Activated T-helper 2 cell treated with anti-CD3 and anti-CD28 coated beads, Interferon-gamma antibody, Interleukin-2, Interleukin-4, amounts not matched to agents 10 μg/mL and 5 μg/mL and 100 μg/mL, durations not matched to agents 14 hours and 24 hours and 36 hours (primary cell): ENCODE results near the gene TAF1B. TPM values are rescaled to one million over a fixed set of nuclear protein-coding genes. Genes with fewer than 3 reads are reported as not detected.

Experiments
- DNase-seq: peaks from one replicate; pipeline ENCODE4 v3.0.0; 2021; ENCODE audit warnings: low spot score
- H3K27ac Mint-ChIP-seq: one replicate; pipeline ENCODE4 v1.8.0; 2021; ENCODE audit warnings: mixed read lengths
- H3K27me3 Mint-ChIP-seq: one replicate; pipeline ENCODE4 v1.8.0; 2021; ENCODE audit warnings: low read depth, mixed read lengths
- H3K36me3 Mint-ChIP-seq: one replicate; pipeline ENCODE4 v1.8.0; 2021; ENCODE audit warnings: low read depth, mixed read lengths
- H3K4me1 Mint-ChIP-seq: one replicate; pipeline ENCODE4 v1.8.0; 2021; ENCODE audit warnings: low read depth, mixed read lengths
- H3K4me3 Mint-ChIP-seq: one replicate; pipeline ENCODE4 v1.8.0; 2021; ENCODE audit warnings: low read depth, mild to moderate bottlenecking, moderate library complexity, mixed read lengths
- H3K9me3 Mint-ChIP-seq: one replicate; pipeline ENCODE4 v1.8.0; 2021; ENCODE audit warnings: mixed read lengths
- intact Hi-C: fragments of 100-400 bp; cut with micrococcal nuclease; formaldehyde crosslinking; loops from one replicate; pipeline ENCODE4 v1.15.1; 2023
- total RNA-seq: library from RNA; stranded (reverse); gene quantifications from 2 replicates; pipeline ENCODE4 v1.2.3, GENCODE V29; 2022

The TAF1B gene
- total RNA-seq, 1 donor from 2014 or later: 29.3 TPM

DNA sequence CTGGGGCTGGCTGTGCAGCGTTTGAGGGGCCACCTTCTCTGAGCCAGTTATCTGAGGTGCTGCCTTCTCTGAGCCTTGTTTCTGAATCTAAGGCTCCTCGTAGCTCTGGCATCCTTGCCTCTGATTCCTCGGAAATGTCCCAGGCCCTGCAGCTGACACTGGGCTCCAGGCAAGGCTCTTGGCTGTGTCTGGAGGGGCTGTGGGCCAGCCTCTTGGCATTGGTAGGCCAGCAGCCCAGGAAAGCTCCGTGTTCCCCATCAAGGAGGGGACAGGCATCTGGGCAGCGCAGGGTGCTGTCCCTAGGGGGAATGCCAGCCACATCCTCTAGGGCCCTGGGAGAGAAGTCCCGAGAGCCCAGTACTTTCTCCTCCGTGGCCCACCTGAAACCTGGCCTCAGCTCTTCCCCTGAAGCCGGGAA is 40.7 kb upstream of the TAF1B start:
- no peaks in the 10 kb centered on the region for H3K9me3 Mint-ChIP-seq
- intact Hi-C loops: no loop called here
- H3K36me3 Mint-ChIP-seq: no peaks in the 10 kb centered on the region
- peaks cover 5% of the 10 kb centered on the region for H3K27me3 Mint-ChIP-seq
- DNase-seq: no peak
- peaks cover 34% of the 10 kb centered on the region for H3K4me1 Mint-ChIP-seq
- no peak overlapping the region for H3K27ac Mint-ChIP-seq
- no peak overlapping the region for H3K4me3 Mint-ChIP-seq

- Mint-ChIP-seq H3K27ac (no peak overlapping the region), H3K27me3 (peaks cover 5% of the 10 kb centered on the region), H3K4me3 (no peak overlapping the region), H3K36me3 (no peaks in the 10 kb centered on the region), H3K4me1 (peaks cover 29% of the 10 kb centered on the region), H3K9me3 (no peaks in the 10 kb centered on the region)
- DNase-seq: no peak
- intact Hi-C loops: no loop called here
Observed at GRCh38 chr2:9803023-9803805, 40.1 kb upstream of the TAF1B start.

GRCh38 chr2:9805435-9806297 is 37.6 kb upstream of the TAF1B start:
- Mint-ChIP-seq H3K4me1 (peaks cover 8% of the 10 kb centered on the region), H3K36me3 (no peaks in the 10 kb centered on the region), H3K4me3 (no peak overlapping the region), H3K27me3 (peaks cover 8% of the 10 kb centered on the region), H3K27ac (no peak overlapping the region), H3K9me3 (no peaks in the 10 kb centered on the region)
- intact Hi-C loops: no loop called here
- DNase-seq: no peak

DNA sequence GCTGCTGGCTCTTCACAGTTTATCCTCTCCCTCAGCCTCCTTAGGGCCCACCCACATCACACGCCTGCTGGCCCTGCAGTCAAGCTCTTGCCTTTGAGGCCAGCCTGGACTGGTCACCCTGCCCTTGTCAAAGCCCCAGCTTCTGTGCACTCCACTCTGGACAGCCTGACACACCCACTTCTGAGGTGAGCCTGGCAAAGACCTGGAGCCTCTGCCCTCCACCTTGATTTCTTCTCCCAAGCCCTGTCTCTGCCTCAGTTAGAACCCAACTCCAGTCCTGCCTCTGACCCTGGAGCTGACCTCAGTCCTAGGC is 37.0 kb upstream of the TAF1B start:
- no peak for DNase-seq
- Mint-ChIP-seq H3K36me3 (no peaks in the 10 kb centered on the region), H3K4me1 (peaks cover 2% of the 10 kb centered on the region), H3K27ac (no peak overlapping the region), H3K9me3 (no peaks in the 10 kb centered on the region), H3K4me3 (no peak overlapping the region), H3K27me3 (peaks cover 8% of the 10 kb centered on the region)
- intact Hi-C loops: no loop called here

DNA sequence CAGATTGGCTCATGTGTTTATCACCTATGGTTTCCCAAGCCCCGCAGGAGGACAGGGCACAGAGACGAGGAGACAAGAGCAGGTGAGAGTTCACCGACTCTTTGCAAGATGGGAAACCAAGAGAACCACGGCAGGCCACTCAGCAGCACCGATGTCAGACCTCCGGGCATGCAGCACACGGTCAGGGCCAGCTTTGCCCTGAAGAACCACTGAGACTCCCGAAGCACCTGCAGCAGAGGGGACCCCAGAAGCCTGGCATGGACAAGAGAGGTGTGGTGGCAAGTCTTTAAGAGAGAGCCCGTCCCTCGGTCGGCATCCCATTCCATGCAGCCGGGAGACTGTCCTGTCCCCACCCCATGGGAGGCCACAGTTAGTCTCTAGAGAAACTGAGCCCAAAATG is 36.6 kb upstream of the TAF1B start:
- Mint-ChIP-seq H3K9me3 (no peaks in the 10 kb centered on the region), H3K4me1 (no peaks in the 10 kb centered on the region), H3K36me3 (no peaks in the 10 kb centered on the region), H3K27me3 (peaks cover 8% of the 10 kb centered on the region), H3K4me3 (no peak overlapping the region), H3K27ac (no peak overlapping the region)
- intact Hi-C loops: no loop called here
- no peak for DNase-seq

- DNase-seq: no peak
- H3K9me3 Mint-ChIP-seq: no peaks in the 10 kb centered on the region
- no peaks in the 10 kb centered on the region for H3K4me1 Mint-ChIP-seq
- no peak overlapping the region for H3K4me3 Mint-ChIP-seq
- H3K27ac Mint-ChIP-seq: no peak overlapping the region
- no peaks in the 10 kb centered on the region for H3K36me3 Mint-ChIP-seq
- intact Hi-C loops: no loop called here
- peaks cover 8% of the 10 kb centered on the region for H3K27me3 Mint-ChIP-seq
Observed at GRCh38 chr2:9807056-9807455, 36.2 kb upstream of the TAF1B start.

DNA sequence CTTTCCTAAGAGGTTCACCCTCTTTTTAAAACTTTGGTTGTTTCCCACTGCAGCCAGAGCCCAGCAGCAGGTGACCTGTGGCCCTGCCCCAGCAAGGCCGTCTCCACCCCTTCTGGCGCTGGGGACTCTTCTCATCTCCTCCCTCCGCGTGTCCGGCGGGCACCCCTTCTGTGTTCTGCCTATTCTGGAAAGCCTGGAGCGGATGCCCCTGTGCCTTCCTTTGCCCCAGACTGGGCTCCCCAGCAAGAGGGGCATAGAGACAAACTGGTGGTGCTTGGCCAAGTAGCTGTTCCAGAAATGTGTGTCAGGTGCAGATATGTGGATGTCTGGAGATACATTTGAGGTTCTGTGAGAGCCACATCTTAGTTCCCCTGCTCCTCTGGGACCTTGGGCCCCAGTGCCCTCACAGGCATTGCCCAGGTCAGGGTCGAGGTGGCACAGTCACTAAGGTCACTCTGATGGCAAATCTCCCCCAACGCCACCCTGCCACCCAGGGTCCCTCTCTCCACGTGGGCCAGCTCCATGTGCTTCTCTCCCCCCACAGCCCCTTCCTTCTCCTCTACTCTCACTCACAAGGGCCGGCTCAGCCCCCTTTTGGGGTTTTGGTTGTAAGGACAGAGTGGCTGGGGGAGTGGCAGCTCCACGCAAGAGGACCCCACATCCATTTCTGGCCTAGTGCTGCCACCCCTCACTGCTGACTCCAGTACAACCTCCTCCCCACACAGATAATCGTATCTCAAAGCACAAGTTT is 35.5 kb upstream of the TAF1B start:
- Mint-ChIP-seq H3K27me3 (peaks cover 8% of the 10 kb centered on the region), H3K4me1 (no peaks in the 10 kb centered on the region), H3K27ac (no peak overlapping the region), H3K36me3 (no peaks in the 10 kb centered on the region), H3K4me3 (no peak overlapping the region), H3K9me3 (no peaks in the 10 kb centered on the region)
- DNase-seq: no peak
- intact Hi-C loops: no loop called here

DNA sequence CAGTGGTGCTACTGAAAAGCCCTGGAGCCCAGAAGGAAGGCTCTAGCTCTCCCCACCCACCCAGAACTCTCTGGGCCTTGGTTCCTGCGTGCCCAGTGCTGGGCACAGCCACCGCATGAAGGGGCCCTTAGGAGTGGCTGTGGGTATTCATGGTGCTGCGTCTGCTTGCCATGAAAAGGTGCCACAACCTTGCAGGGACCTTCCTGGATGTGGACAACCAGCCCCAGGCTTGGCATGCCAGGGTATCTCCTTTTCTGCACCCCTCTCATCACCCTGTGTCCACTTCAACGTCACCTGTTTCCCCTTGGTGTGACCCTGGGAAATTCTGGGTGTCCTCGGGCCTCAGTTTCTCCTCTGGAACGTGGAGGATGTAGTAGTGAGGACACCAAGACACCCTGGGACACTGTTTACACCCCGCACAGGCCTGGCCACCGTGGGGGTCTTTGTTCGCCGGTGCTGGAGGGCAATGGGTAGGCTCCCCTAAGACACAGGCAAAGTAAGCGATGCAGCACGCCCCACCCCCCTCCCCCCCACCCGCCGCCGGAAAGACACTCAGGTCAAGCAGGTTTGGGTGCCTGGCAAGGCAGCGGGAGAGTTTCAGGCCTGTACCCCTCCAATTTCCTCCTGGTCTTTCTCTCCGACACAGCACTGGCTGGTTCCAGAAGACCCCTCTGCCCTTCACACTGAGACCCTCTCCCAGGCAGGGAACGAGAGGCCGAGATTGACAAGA is 34.8 kb upstream of the TAF1B start:
- no peak for DNase-seq
- peaks cover 11% of the 10 kb centered on the region for H3K27me3 Mint-ChIP-seq

GRCh38 chr2:9809064-9809356 is 34.3 kb upstream of the TAF1B start:
- Mint-ChIP-seq H3K36me3 (no peaks in the 10 kb centered on the region), H3K4me3 (no peak overlapping the region), H3K9me3 (no peaks in the 10 kb centered on the region), H3K27ac (no peak overlapping the region), H3K4me1 (peaks cover 3% of the 10 kb centered on the region), H3K27me3 (peaks cover 11% of the 10 kb centered on the region)
- DNase-seq: no peak
- intact Hi-C loops: no loop called here

More for the DNA sequence above, 34.8 kb upstream of the TAF1B start:
- H3K36me3 Mint-ChIP-seq: no peaks in the 10 kb centered on the region
- no peak overlapping the region for H3K4me3 Mint-ChIP-seq
- H3K4me1 Mint-ChIP-seq: no peaks in the 10 kb centered on the region
- intact Hi-C loops: no loop called here
- no peak overlapping the region for H3K27ac Mint-ChIP-seq
- no peaks in the 10 kb centered on the region for H3K9me3 Mint-ChIP-seq

DNA sequence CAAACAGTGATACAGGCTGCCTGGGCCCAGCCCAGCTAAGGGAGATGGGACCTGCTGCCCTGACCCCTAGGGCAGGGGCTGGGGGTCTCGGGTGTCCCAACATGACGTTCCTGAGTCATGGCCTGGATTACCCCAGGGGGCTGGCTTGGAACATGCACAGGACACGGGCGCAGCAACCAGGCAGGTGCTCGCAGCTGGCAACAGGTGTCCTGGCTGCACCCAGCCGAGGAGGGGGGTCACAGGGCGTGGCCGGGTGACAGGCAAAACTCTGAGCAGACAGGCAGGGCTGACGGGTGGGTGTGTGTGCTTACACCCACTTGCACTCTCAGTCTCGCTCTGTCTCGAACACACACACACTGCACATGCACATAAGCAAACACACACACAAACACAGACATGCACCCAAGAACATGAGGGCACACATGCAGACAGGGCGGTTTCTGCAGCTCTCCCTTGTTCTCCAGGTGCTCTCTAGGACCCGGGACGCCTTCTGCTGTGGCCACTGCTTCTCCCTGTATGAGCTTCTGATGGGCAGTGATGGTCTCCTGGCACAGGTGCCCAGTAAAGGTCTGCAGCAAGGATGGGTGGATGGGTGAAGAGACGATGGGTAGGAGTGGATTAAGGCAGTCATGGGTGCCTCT is 33.7 kb upstream of the TAF1B start:
- Mint-ChIP-seq H3K36me3 (no peaks in the 10 kb centered on the region), H3K4me1 (peaks cover 3% of the 10 kb centered on the region), H3K27ac (no peak overlapping the region), H3K9me3 (no peaks in the 10 kb centered on the region), H3K27me3 (peaks cover 11% of the 10 kb centered on the region), H3K4me3 (no peak overlapping the region)
- no peak for DNase-seq
- intact Hi-C loops: no loop called here

GRCh38 chr2:9811216-9811615 is 32.1 kb upstream of the TAF1B start:
- Mint-ChIP-seq H3K9me3 (no peaks in the 10 kb centered on the region), H3K27ac (no peak overlapping the region), H3K27me3 (peaks cover 12% of the 10 kb centered on the region), H3K4me3 (no peak overlapping the region), H3K36me3 (no peaks in the 10 kb centered on the region), H3K4me1 (peaks cover 10% of the 10 kb centered on the region)
- intact Hi-C loops: no loop called here
- no peak for DNase-seq
